ENCODE data around the gene GSDME.

GSDME gene

DNA sequence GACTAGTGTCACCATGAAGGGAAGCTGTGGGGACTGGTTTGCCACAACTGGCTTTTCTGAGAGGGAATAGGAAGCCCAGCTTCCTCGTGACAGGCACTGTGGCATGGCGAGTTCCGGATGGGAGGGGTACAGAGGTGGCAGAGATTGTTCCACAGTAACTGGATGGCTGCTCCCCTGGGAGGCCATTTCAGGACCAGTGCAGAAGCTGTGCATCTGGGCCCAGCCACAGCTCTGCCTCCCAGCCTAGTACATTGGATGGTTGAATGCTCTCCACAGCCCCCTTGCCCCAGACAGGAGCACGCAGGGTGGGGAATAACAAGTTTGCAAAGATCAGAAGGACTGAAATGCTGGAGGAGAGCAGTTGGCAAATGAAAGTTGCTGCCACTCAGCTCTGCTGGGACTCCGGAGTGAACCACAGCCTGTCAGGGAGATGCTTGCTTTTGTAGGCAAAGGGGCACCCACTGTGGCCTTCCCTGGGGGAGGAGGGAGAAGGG lies 51.8 kb downstream of the GSDME start (continued):
- TF ChIP-seq TCF4 (CRISPR knock-in tag; IDR thresholded peaks at IDR 0.05; ENCODE audit: borderline replicate concordance) (no peak), ZFP30 (CRISPR knock-in tag; IDR thresholded peaks at IDR 0.05) (no peak), ZNF565 (CRISPR knock-in tag; conservative IDR thresholded peaks at IDR 0.05; ENCODE audit: low read depth) (no peak)
- TF ChIP-seq, protein P1, sequence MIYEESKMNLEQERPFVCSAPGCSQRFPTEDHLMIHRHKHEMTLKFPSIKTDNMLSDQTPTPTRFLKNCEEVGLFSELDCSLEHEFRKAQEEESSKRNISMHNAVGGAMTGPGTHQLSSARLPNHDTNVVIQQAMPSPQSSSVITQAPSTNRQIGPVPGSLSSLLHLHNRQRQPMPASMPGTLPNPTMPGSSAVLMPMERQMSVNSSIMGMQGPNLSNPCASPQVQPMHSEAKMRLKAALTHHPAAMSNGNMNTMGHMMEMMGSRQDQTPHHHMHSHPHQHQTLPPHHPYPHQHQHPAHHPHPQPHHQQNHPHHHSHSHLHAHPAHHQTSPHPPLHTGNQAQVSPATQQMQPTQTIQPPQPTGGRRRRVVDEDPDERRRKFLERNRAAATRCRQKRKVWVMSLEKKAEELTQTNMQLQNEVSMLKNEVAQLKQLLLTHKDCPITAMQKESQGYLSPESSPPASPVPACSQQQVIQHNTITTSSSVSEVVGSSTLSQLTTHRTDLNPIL (CRISPR knock-in tag; IDR thresholded peaks at IDR 0.05; ENCODE audit: low read depth): no peak
- TF ChIP-seq, protein P2, sequence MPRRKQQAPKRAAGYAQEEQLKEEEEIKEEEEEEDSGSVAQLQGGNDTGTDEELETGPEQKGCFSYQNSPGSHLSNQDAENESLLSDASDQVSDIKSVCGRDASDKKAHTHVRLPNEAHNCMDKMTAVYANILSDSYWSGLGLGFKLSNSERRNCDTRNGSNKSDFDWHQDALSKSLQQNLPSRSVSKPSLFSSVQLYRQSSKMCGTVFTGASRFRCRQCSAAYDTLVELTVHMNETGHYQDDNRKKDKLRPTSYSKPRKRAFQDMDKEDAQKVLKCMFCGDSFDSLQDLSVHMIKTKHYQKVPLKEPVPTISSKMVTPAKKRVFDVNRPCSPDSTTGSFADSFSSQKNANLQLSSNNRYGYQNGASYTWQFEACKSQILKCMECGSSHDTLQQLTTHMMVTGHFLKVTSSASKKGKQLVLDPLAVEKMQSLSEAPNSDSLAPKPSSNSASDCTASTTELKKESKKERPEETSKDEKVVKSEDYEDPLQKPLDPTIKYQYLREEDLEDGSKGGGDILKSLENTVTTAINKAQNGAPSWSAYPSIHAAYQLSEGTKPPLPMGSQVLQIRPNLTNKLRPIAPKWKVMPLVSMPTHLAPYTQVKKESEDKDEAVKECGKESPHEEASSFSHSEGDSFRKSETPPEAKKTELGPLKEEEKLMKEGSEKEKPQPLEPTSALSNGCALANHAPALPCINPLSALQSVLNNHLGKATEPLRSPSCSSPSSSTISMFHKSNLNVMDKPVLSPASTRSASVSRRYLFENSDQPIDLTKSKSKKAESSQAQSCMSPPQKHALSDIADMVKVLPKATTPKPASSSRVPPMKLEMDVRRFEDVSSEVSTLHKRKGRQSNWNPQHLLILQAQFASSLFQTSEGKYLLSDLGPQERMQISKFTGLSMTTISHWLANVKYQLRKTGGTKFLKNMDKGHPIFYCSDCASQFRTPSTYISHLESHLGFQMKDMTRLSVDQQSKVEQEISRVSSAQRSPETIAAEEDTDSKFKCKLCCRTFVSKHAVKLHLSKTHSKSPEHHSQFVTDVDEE (CRISPR knock-in tag; IDR thresholded peaks at IDR 0.05): no peak
- TF ChIP-seq, protein P3, sequence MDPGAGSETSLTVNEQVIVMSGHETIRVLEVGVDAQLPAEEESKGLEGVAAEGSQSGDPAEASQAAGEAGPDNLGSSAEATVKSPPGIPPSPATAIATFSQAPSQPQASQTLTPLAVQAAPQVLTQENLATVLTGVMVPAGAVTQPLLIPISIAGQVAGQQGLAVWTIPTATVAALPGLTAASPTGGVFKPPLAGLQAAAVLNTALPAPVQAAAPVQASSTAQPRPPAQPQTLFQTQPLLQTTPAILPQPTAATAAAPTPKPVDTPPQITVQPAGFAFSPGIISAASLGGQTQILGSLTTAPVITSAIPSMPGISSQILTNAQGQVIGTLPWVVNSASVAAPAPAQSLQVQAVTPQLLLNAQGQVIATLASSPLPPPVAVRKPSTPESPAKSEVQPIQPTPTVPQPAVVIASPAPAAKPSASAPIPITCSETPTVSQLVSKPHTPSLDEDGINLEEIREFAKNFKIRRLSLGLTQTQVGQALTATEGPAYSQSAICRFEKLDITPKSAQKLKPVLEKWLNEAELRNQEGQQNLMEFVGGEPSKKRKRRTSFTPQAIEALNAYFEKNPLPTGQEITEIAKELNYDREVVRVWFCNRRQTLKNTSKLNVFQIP (CRISPR knock-in tag; IDR thresholded peaks at IDR 0.05; ENCODE audit: borderline replicate concordance, low read depth): no peak

DNA sequence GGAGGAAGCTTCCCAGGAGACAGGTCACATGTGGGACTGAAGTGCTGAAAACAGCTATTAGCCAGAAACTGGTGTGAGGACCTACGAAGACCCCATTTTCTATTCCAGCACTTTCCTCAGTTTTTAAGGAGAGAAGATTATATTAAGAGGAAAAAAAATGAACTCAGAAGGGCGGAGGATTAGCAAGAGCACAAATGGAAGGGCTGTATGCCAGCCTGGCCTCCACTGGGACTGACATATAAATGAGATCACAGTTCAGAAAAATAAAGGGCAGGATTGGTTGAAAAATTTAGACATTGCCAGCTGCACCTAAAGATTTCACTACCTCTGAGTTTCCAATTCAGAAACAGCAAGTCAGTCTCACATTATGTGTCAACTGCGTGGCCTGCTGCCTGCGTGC lies 53.0 kb downstream of the GSDME start:
- TF ChIP-seq, protein P4, sequence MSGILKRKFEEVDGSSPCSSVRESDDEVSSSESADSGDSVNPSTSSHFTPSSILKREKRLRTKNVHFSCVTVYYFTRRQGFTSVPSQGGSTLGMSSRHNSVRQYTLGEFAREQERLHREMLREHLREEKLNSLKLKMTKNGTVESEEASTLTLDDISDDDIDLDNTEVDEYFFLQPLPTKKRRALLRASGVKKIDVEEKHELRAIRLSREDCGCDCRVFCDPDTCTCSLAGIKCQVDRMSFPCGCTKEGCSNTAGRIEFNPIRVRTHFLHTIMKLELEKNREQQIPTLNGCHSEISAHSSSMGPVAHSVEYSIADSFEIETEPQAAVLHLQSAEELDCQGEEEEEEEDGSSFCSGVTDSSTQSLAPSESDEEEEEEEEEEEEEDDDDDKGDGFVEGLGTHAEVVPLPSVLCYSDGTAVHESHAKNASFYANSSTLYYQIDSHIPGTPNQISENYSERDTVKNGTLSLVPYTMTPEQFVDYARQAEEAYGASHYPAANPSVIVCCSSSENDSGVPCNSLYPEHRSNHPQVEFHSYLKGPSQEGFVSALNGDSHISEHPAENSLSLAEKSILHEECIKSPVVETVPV (CRISPR knock-in tag; IDR thresholded peaks at IDR 0.05): no peak
- TF ChIP-seq GLIS3 (CRISPR knock-in tag; IDR thresholded peaks at IDR 0.05): no peak
- TF ChIP-seq TOX (CRISPR knock-in tag; IDR thresholded peaks at IDR 0.05; ENCODE audit: borderline replicate concordance): no peak
- TF ChIP-seq ZNF8 (CRISPR knock-in tag; IDR thresholded peaks at IDR 0.05): no peak
- TF ChIP-seq RARB (CRISPR knock-in tag; IDR thresholded peaks at IDR 0.05): no peak
- no peak for TF ChIP-seq ZNF70 (CRISPR knock-in tag; IDR thresholded peaks at IDR 0.05)
- no peak for TF ChIP-seq ESRRG (CRISPR knock-in tag; IDR thresholded peaks at IDR 0.05)
- no peak for TF ChIP-seq OSR1 (CRISPR knock-in tag; IDR thresholded peaks at IDR 0.05)
- TF ChIP-seq PPARA (CRISPR knock-in tag; IDR thresholded peaks at IDR 0.05; ENCODE audit: borderline replicate concordance): no peak
- TF ChIP-seq ZC3H10 (CRISPR knock-in tag; IDR thresholded peaks at IDR 0.05): no peak
- ATAC-seq: no peak

DNA sequence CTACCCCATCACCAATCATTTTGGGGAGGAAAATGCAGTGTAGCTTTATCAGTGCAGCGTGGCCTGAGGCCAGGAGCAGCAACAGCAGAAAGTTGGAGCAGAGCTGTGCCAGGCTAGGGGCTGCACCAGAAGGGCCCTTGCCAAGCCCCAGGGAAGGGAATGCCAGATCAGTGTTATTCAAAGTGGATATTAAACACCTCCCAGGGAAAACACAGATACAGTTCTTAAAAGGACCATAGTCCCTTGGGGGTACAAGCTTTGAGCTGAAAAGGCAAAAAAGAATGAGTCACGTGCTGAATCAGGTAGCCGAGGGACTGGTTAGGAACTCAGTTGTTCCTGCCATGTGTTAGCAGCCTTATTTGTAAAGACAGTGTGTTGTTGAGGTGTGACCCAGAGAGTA lies 54.0 kb downstream of the GSDME start:
- TF ChIP-seq ZNF565 (CRISPR knock-in tag; conservative IDR thresholded peaks at IDR 0.05; ENCODE audit: low read depth) (no peak), BACH2 (CRISPR knock-in tag; IDR thresholded peaks at IDR 0.05; ENCODE audit: borderline replicate concordance) (no peak), PPARA (CRISPR knock-in tag; IDR thresholded peaks at IDR 0.05; ENCODE audit: borderline replicate concordance) (no peak)

DNA sequence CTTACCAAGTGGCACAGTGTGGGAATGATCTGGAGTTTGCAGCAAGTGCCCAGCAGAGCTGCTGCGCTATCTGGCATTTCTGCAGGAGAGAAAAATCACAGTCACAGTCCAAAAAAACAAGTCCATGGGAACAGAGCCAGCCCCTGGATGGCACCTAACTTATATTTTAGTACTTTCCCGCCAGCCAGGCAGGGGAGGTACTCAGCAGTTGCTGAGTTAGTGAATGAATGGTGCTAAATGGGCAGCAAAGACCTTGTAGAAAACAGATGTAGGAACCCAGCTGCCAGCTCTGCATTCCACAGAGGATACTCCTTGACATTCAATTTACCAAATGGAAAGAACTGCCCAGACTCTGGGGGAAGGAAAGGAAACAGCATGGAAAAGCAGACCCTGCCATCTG lies 54.5 kb downstream of the GSDME start:
- peak; percentile 67 for ATAC-seq
- no peak for TF ChIP-seq ZFP30 (CRISPR knock-in tag; IDR thresholded peaks at IDR 0.05)
- TF ChIP-seq ZNF8 (CRISPR knock-in tag; IDR thresholded peaks at IDR 0.05): no peak
- no peak for TF ChIP-seq ZNF565 (CRISPR knock-in tag; conservative IDR thresholded peaks at IDR 0.05; ENCODE audit: low read depth)
- TF ChIP-seq, protein P4 (CRISPR knock-in tag; IDR thresholded peaks at IDR 0.05): no peak
- TF ChIP-seq, protein P3 (CRISPR knock-in tag; IDR thresholded peaks at IDR 0.05; ENCODE audit: borderline replicate concordance, low read depth): no peak
- no peak for TF ChIP-seq PPARA (CRISPR knock-in tag; IDR thresholded peaks at IDR 0.05; ENCODE audit: borderline replicate concordance)
- TF ChIP-seq ESRRG (CRISPR knock-in tag; IDR thresholded peaks at IDR 0.05): no peak
- TF ChIP-seq ZFP3 (CRISPR knock-in tag; IDR thresholded peaks at IDR 0.05): no peak
- TF ChIP-seq RARB (CRISPR knock-in tag; IDR thresholded peaks at IDR 0.05): no peak
- TF ChIP-seq CSDC2 (CRISPR knock-in tag; IDR thresholded peaks at IDR 0.05): no peak
- TF ChIP-seq ISL1 (CRISPR knock-in tag; IDR thresholded peaks at IDR 0.05): no peak
- no peak for TF ChIP-seq ARNTL (CRISPR knock-in tag; IDR thresholded peaks at IDR 0.05; ENCODE audit: borderline replicate concordance, low read depth)
- TF ChIP-seq TOX (CRISPR knock-in tag; IDR thresholded peaks at IDR 0.05; ENCODE audit: borderline replicate concordance): no peak
- no peak for TF ChIP-seq BACH2 (CRISPR knock-in tag; IDR thresholded peaks at IDR 0.05; ENCODE audit: borderline replicate concordance)
- TF ChIP-seq, protein P2 (CRISPR knock-in tag; IDR thresholded peaks at IDR 0.05): no peak
- TF ChIP-seq TCF4 (CRISPR knock-in tag; IDR thresholded peaks at IDR 0.05; ENCODE audit: borderline replicate concordance): no peak

More for the DNA sequence above, 54.0 kb downstream of the GSDME start:
- no peak for ATAC-seq

Data from SK-N-SH treated with all-trans-retinoic acid at 6 μM for 48 hours (cell line).